GM19397 (cell line): Measurements from ENCODE around the gene RLN3.

Source experiments
- ATAC-seq: cut with Tn5 transposase; IDR thresholded peaks from one replicate; pipeline ENCODE4 v1.9.1; 2021; ENCODE audit warnings: mild to moderate bottlenecking, moderate library complexity; ENCODE audit not compliant: unreplicated experiment

Gene RLN3

DNA sequence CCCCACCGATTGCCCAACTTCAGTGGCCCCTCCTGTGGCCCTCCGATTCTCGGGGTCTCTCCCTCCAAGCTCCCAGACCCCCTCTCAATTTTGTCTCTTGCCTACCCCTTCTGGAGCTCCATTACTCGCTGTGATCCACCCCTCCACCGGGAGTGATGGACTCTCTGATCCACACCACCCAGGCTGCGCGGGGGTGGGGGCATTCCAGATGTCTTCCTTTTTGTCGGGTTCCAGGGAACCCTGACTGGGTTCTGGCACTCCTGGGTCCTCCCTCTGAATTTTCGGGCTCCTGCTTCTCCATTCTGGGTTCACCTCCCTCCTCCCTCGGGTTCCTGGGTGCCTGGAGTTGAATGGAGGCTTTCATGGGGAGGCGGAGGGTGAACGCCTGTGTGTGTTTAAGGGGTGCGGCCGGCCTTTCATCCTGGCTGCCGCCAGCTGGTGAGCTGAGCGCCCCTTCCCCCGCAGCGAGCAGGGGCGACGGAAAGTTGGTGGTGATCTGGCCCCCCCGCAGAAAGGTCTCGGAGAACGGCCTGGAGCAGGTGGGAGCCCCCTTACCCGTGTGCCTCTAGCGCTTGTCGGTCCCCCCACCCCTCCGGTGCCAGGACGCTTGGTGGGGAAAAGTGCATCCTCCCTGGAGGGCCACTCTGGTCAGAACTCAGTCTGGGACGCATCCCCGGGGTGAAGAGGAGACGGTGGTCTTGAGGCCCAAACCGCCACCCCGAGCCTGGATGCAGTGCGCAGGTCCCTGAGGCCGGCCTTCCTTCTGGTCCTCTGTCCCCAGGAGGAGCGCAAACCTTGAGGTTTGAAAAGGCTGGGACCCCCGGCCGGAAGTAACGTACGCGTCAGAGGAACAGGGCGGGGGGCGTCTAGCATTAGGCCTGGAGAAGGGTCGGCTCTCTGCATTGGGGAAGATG, 46.2 kb downstream of the RLN3 start:
- ATAC-seq = no peak

GRCh38 chr19:14078411-14078810, 50.5 kb downstream of the RLN3 start:
- no peak for ATAC-seq
